ENCODE measurements around the gene MYO10.

The MYO10 gene

DNA sequence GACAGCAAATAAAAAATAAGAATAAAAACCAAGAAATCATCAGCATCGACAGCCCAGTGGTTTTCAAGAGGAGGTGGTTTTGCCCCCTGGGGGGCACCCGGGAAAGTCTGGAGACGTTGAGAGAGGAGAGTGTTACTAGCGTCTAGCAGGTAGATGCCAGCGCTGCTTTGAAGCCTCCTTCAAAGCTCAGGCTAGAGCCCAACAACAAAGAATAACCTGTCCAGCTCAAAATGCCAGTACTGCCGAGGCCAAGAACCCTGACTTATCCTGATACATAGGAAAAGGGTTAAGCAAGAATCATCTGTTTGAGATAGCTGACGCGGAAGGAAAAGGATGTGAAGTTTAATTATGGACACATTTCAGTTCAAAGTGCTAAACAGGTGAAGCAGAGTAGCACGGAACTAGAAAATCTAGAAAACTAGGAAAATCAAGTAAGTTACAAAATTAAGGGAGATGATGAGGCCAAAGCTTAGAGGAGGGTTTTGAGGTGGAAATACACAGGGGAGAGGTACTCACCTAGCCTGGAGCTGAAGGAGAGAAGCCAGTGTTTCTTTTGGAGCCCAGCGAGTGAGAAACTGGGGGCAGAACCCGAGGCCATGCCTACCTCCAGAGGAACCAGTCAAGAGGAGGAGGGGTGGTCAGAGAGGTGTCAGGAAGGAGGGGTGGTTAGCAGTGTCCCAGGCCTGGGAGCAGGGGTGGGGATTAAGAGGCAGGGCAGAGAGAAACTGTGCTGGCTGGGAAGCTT lies 198.3 kb downstream of the MYO10 start:
- TF ChIP-seq, protein P1, sequence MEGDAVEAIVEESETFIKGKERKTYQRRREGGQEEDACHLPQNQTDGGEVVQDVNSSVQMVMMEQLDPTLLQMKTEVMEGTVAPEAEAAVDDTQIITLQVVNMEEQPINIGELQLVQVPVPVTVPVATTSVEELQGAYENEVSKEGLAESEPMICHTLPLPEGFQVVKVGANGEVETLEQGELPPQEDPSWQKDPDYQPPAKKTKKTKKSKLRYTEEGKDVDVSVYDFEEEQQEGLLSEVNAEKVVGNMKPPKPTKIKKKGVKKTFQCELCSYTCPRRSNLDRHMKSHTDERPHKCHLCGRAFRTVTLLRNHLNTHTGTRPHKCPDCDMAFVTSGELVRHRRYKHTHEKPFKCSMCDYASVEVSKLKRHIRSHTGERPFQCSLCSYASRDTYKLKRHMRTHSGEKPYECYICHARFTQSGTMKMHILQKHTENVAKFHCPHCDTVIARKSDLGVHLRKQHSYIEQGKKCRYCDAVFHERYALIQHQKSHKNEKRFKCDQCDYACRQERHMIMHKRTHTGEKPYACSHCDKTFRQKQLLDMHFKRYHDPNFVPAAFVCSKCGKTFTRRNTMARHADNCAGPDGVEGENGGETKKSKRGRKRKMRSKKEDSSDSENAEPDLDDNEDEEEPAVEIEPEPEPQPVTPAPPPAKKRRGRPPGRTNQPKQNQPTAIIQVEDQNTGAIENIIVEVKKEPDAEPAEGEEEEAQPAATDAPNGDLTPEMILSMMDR (IDR thresholded peaks at IDR 0.05): no peak

DNA sequence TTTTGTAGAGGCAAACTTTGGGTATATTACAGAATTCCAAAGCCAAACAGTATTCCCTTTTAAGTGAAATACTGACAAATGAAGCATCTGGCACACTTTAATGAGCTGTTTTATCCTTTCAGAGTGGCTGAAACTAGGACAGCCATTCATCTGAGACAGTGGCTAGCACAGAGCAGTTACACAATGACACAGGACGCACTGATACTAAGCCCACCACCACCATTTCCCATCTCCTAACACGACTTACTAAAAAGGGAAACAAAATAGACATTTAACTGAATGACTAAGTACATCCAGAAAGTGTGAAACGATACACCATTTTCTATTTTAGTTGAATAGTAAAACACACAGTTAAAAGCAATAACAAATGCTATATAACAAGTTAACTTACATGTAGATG lies 198.9 kb downstream of the MYO10 start:
- TF ChIP-seq, protein P1 (IDR thresholded peaks at IDR 0.05): no peak

DNA sequence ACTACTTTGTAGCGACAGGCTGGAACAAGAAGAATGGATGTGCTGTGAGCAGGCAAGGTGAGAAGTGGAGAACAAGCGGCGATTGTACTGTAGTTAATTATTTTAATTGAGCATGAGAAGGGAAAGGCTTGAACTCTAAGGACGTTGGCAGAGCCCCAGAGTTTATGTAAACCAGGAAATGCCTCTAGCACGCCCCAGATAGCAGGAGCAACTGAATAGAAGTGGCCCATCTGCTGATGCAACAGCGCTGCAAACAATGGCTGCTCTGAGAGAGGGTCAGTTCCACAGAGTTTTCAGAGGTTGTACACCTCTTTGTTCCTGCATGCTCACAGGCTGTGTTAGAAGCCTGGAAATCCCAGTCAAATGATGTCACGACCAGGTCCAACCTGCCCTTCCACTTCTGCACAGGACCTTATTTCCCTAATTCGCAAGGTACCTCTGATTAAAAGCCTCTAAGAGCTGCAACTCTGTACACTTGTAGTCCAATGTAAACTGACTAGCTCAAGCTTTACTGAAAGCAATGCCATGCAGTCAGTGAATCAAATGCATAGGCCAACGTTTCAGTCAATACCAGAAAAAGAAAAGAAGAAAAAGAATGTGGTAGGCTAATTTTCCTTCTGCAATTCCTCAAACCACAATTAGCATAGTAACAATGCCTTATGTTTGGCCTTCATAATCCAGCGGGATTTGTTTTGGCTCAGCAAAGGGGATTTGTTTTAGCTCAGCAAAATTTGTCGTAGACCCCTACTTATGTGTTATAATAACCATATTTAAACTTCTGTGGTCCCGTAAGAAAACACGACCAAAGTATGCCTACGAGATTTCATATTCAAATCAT lies 199.7 kb downstream of the MYO10 start:
- TF ChIP-seq, protein P1 (IDR thresholded peaks at IDR 0.05): no peak

DNA sequence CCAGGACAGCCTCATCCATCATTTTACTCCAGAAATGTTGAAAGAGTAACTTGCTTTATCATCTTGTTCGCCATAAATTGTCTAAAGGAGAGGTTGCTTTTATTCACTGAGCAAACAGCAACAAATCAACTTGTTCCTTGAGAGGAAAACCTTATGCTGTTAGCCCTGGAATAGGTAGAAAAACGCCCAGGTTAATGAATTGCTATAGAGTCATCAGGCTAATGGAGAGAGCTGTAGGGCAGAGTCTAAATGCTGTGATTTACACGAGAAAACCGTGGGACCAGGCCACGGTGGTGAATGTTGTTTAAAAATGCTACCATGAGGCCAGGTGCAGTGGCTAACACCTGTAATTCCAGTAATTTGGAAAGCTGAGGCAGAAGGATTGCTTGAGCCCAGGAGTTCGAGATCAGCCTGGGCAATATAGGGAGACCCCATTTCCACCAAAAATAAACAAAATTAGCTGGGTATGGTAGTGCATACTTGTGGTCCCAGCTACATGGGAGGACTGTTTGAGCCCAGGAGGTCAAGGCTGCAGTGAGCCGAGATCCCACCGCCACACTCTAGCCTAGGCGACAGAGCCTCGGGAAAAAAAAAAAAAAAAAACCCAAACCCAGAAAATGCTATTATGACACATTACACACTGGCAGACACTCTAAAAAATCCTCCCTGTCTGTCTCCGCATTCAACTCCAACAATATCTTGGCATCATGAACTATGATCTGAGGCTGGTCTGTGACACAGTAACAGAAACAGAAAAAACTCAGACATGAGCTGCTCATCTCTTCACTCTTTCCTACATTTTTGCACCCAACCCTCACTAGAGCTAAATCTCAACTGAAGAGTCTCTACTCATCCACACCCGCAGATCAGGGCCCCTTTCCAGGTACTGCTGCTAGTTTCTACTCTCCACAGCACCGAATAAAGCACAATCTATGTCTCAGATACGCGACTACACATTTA lies 200.7 kb downstream of the MYO10 start:
- TF ChIP-seq, protein P1 (IDR thresholded peaks at IDR 0.05): no peak

DNA sequence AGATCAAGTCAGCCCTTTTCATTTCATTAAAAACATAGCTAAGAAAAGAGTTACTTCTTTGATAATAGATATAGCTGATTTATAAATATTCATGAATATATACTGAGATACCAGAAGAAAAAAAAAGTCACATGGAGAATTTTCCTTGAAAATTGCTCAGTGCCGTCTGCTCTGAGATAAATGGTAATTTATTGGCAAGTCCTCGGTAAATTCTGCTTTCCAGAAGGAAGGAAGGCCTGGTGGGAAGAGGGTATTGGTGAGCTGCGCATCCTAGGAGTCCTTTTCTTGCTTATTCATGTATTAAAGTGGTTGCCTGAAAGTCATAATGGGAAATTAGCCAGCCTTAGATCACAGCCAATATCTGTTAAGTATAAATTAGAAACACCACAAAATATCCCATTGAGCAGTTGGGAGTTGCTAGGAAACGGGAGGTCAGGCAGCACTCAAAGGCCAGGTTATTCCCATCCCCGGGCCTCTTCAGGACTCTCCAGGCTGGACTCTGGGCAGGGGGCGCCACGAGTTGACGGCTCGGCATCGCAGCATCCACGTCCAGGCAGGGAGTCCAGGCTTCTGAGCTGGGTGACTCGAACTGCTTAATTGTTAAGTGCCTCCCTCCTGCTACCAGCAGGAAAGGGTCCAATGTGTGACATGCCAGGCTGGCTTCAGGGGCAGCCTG lies 202.6 kb downstream of the MYO10 start:
- TF ChIP-seq, protein P1 (IDR thresholded peaks at IDR 0.05): no peak

DNA sequence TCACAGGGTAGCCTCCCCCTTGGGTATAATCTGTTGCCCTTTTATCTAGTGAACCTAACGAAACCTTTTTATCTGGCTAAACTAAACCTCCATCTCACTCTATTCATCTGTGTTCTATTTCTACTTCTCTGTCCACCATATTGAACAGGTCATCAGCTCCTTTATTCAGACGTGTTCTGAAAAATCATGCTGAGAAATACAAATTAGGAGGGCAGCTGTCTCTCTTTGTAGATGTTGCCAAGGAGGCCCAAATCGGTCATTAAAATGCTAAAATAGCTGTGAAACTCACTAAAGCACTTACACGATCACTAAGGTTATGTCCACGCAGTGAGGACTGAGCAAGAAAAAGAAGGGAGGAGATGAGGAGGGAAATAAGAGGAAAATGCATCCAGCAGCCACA lies 203.7 kb downstream of the MYO10 start:
- TF ChIP-seq, protein P1 (IDR thresholded peaks at IDR 0.05): no peak

All from LNCAP (cell line).